Parietal lobe (tissue), 1 donor: Measurements from ENCODE around the gene RBM24. TPM values are rescaled to one million over a fixed set of nuclear protein-coding genes. Genes with fewer than 3 reads are reported as not detected.

Experiments
- total RNA-seq: library from RNA; depleted of rRNA; stranded (reverse); fragments of >200 nt; gene quantifications from one replicate; pipeline ENCODE4 v1.2.3, GENCODE V29; 2014

RBM24 gene
- total RNA-seq, result 28.8 TPM

DNA sequence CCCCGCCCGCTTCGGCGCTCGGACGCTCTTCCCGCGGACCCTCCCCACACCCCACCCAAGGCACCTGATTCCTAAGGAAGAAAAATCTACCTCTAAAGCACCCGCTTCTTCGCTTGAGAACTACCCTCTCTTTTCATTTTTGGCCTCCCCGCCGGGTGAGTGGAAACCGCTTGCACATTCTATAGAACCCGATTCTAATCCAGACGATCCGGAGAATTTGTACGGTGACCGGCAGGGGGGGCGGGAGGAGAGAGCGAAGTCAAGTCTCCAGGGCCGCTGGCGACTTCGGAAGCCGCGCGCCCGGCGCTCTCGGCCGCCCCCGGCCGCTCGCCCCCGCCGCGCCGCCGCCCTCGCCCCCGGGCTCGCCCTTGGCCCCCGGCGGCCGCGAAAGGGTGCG is at the start of gene RBM24:
RBM24 (plus strand) TSS at position 262 of the 397 bp plus-strand sequence. CDS start 221 bp downstream, outside the sequence.

Other genes starting within 250 kb of the RBM24 start
- gene STMND1, start 179.3 kb upstream of the RBM24 start, total RNA-seq, result not detected
- 43.2 TPM for gene CAP2, start 112.2 kb downstream of the RBM24 start, total RNA-seq